DOHH2 (cell line): ENCODE data around the gene HTR4.

Experiments used
- CTCF ChIP-seq: fragments of 200-600 bp; sonication (generic); IDR thresholded peaks from one replicate; pipeline ENCODE4 v1.5.1; 2014; ENCODE audit warnings: antibody characterized with exemption, mild to moderate bottlenecking, low read depth, low read length; ENCODE audit not compliant: poor library complexity, severe bottlenecking
- EZH2phosphoT487 ChIP-seq: fragments of 200-600 bp; sonication (generic); IDR thresholded peaks from 2 replicates; pipeline ENCODE4 v1.6.1; 2017; ENCODE audit warnings: borderline replicate concordance, mild to moderate bottlenecking, antibody characterized with exemption, low read length, moderate library complexity, mixed read lengths

- no peak for TF ChIP-seq CTCF
- no peak for TF ChIP-seq EZH2phosphoT487
These were observed 30.2 kb upstream of the HTR4 start for GRCh38 chr5:148684528-148684927.
